HK-2 (cell line): ENCODE data around the gene KCNIP1.

Source experiments
- DNase-seq: peaks from one replicate; pipeline ENCODE4 v3.0.0-alpha.2; 2018; ENCODE audit not compliant: unreplicated experiment

KCNIP1 gene

DNA sequence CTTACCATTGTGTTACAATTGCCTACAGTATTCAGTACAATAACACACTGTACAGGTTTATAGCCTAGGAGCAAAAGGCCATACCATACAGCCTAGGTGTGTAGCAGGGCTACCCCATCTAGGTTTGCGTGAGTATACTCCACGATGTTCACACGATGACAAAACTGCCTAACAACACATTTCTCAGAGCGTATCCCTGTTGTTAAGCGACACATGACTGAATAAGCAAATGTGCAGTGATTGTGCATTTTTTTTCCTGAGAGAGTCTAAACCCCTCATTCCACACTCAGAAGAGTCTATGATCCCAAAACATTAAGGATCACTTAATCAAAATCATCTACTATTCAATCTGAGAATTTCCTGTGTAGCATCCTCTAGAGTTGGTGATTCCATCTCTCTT, 211.3 kb downstream of the KCNIP1 start:
- no peak for DNase-seq

- no peak for DNase-seq
These were observed 212.6 kb downstream of the KCNIP1 start for GRCh38 chr5:170716396-170716795.

DNA sequence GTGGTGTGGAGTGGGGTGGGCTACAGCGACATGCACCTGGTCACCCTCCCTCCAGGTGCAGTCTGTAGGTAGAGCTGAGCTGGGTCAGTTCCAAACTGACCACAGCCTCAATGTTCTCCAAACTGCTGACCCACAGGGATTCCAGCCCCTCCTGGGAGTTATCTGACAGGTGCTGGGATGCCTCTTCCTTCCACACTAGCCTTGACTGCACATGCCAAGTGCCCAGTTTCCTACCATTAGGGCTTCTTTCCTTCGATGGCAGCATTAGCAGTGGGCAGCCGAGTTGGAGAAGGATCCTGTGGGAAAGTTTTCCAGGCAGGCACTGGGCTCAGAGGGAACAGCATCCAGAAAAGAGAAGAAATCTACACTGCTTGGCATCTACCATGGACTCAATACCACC, 215.7 kb downstream of the KCNIP1 start:
- DNase-seq = no peak

- no peak for DNase-seq
These were observed 216.4 kb downstream of the KCNIP1 start for GRCh38 chr5:170720179-170720578.

DNA sequence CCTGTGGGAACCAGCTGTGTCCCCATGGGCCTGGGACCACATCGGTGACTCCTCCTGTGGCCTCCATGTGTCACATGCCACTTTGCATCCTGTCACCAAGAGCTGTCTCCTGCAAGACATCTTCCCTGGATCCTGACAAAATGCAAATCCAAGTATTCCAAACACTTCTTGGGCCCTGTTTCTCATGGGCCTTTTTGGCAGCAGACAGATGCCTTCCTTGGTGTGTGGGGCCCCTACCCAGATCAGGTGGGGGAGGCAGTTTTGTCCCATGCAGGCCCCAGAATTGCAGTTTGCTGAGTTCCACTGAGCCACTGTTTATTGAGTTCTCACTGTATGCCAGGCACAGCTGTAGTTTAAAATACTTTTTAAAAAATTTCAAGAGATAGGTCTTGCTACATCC, 217.2 kb downstream of the KCNIP1 start:
- DNase-seq = no peak

- no peak for DNase-seq
These were observed 217.9 kb downstream of the KCNIP1 start for GRCh38 chr5:170721681-170722080.

DNA sequence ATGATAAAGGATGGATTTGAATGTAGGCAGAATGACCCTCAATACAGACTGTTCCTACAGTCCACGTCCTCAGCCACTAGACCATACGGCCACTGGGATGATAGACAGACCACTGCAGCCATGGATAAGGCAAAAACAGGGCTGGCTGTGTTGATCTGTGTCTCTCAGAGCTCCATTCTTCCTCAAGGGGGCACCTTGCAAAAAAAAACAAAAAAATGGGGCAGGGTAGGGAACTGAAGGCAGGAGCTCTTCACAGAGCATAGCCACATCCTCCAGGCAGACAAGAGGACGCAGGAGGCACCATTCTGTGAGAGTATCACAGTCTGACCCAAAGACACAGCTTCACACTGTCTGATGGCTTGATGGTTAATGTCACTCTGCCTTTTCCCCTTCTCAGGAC, 218.5 kb downstream of the KCNIP1 start:
- no peak for DNase-seq

DNA sequence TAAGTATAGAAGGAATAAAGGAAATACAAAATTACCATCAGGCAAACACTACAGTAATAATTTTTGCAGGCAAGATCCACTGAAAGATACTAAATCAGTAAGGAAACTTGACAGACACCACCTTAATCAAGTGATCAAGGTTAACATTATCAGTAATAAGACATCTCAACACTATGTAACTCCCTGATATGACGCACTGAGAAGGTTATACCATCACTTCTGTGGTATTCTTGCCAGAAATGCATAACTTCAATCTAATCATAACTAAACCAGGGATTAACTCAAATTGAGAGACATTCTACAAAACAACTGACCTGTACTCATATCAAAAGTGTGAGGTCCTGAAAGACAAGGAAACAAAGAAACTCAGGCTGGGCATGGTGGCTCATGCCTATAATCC, 227.2 kb downstream of the KCNIP1 start:
- no peak for DNase-seq

DNA sequence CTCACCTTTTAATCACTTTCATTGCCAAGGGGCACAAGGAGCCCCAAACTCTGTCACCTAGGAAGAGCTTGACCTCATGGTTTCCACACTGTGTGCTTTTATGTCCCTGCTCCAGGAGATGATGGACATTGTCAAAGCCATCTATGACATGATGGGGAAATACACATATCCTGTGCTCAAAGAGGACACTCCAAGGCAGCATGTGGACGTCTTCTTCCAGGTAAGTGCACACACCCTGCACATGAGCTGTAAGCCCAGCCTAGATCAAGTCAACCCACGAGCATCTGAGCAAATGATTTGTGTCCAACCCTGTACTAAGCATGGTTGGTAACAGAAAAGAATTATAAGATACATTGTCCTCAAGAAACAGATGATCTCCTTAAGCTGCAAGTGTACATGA, 228.9 kb downstream of the KCNIP1 start:
- no peak for DNase-seq

- DNase-seq = no peak
These were observed 233.1 kb downstream of the KCNIP1 start for GRCh38 chr5:170736966-170737365.

GRCh38 chr5:170737591-170737990, 233.8 kb downstream of the KCNIP1 start:
- no peak for DNase-seq

DNA sequence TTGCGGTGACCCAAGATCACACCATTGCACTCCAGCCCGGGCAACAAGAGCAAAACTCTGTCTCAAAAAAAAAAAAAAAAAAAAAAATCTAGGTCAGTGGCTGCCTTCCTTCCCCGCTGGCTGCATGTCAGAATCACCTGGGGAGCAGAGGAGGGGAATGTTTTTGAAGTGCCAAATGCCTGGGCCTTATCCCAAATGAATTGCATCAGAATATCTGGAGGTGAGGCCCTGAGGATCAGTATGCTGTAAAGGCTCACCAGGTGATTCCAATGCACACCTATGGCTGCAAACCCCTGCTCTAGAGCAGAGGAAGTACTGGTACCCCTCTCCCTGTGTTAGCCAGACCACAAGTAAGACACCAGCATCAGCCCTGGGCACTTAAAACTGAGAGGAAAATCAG, 235.0 kb downstream of the KCNIP1 start:
- DNase-seq = no peak

DNA sequence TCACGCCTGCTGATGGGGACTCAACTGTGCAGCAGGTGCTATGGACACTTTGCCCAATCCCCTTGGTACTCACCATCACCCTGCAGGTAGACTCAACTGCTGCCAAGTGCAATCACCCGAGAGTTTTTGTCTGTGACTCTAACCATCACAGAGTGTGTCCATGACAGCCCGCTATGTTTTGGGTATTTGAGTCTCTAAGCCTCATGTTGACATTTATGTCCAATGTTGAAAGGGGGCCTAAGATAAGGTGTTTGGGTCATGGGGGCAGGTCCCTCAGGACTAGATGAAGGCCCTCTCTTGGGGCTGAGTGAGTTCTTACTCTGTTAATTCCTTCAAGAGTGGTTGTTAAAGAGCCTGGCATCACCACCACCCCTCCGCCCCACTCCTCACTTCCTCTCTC, 235.6 kb downstream of the KCNIP1 start:
- DNase-seq = no peak

DNA sequence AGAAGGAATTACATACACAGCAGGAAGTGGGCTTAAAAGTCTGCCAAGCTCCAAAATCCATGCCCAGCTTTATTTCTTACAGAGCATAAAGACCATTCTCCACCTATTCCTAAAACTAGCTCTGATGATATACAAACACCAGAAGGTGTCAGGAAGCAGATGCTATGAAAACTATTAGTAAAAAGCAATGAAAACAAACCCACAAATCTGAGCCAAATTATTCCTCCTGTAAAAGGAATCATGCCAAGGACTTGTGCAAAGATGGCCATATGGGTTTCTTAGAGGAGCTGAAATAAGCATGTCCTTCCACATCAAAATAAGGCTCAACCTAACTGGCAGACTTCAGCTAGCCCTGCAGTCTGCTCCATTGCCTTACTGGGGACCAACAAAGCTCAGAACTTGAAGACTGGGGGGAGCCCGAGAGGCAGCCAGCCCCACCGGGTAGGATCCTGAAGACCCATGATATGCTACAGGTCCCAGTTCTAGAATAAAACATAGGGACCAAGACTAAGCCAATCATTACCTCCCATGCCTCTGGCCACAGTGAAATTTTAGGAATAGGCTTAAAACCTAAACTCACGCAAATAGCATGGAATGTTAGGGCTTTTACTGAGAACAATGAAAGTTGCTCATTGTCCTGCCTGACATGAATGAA, 236.9 kb downstream of the KCNIP1 start:
- no peak for DNase-seq

GRCh38 chr5:170741801-170742200, 238.0 kb downstream of the KCNIP1 start:
- no peak for DNase-seq

GRCh38 chr5:170743876-170744212, 240.0 kb downstream of the KCNIP1 start:
- no peak for DNase-seq

- peak; percentile 32 for DNase-seq
These were observed 241.8 kb downstream of the KCNIP1 start for GRCh38 chr5:170745481-170746071.

GRCh38 chr5:170746075-170746960, 242.5 kb downstream of the KCNIP1 start:
- no peak for DNase-seq

GRCh38 chr5:170746961-170747340, 243.1 kb downstream of the KCNIP1 start:
- DNase-seq = no peak

- no peak for DNase-seq
These were observed 243.5 kb downstream of the KCNIP1 start for GRCh38 chr5:170747357-170747756.

- DNase-seq = no peak
These were observed 244.0 kb downstream of the KCNIP1 start for GRCh38 chr5:170747851-170748250.

DNA sequence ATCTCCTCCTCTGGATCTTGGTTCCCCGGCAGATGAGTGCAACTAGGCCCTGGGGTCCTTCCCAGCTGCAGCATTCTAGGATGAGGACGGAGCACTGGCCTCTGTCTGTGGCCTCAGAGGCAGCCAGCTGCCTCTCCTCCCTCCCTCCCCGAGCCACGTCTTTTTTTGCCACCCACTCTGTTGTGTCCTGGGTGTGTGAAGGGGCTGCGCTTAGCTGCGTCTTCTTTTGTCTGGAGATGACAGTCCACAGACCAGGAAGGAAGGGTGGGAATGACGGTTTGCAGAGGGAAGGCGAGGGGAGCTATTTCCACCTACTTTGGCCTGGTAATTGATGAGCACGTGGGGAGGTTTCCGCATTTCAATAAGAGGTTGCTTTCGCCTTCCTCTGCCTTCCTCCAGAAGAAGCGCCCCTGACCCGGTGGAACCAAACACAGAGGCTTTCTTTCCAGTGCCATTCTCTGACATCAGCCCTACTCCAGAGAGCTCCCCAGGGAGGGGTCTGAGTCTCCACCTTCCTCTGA, 245.2 kb downstream of the KCNIP1 start:
- DNase-seq = no peak

- no peak for DNase-seq
These were observed 246.2 kb downstream of the KCNIP1 start for GRCh38 chr5:170749911-170750431.
